ENCODE data around the gene BZW1. TPM values are rescaled to one million over a fixed set of nuclear protein-coding genes. Genes with fewer than 3 reads are reported as not detected.

Gene BZW1
- total RNA-seq, 3 donors from 2014 or later (not counting 1 experiment from before 2014, with no cell fraction given) = 393 to 417 (median 411) TPM

GRCh38 chr2:200863782-200864175, 52.1 kb downstream of the BZW1 start:
- H3K27ac ChIP-seq (ENCODE audit: low read length) = peak overlapping the region; percentile 99
- H3K4me1 Mint-ChIP-seq = peaks cover 48 to 59% of the 10 kb centered on the region in 2 donors
- no peaks in the 10 kb centered on the region for H3K27me3 Mint-ChIP-seq (ENCODE audit: low read depth in 2 of 2)
- H3K36me3 ChIP-seq (ENCODE audit: control insufficient read depth, insufficient read depth, low read length) = peaks cover 29% of the 10 kb centered on the region
- peak overlapping the region; percentile 93 for H3K4me3 Mint-ChIP-seq
- H3K27me3 ChIP-seq (ENCODE audit: control insufficient read depth, insufficient read depth, low read length) = no peaks in the 10 kb centered on the region
- H3K27ac Mint-ChIP-seq = peak overlapping the region; percentile 92 to 99
- ATAC-seq (peak in 2 of 3 donors; percentile 2 to 5), DNase-seq (no peak)
- H3K9me3 Mint-ChIP-seq = no peaks in the 10 kb centered on the region
- H3K4me3 ChIP-seq (ENCODE audit: low read length) = peak overlapping the region; percentile 95
- under 1% methylated on average over 19 of the region's 19 CpGs for WGBS (ENCODE audit: insufficient coverage)
- TF ChIP-seq CTCF (IDR thresholded peaks at IDR 0.05) = no peak
- H3K36me3 Mint-ChIP-seq = peaks cover 36% of the 10 kb centered on the region
- intact Hi-C loops (cut with micrococcal nuclease) = loop anchor here (1.0 to 5.0 kb wide), 5 partner anchors 52 to 399 kb away; partner anchors contain the start of genes BZW1, CASP8, CFLAR and SGO2
- peaks cover 20% of the 10 kb centered on the region for H3K4me1 ChIP-seq (ENCODE audit: control insufficient read depth, insufficient read depth, low read length)
- no peaks in the 10 kb centered on the region for H3K9me3 ChIP-seq (ENCODE audit: control insufficient read depth, insufficient read depth, low read length)

- 2% methylated on average over 89 of the region's 89 CpGs for WGBS (ENCODE audit: insufficient coverage)
- Mint-ChIP-seq H3K4me3 (peak within 1 kb of the TSS; percentile 93), H3K4me1 (peaks cover 45 to 58% of the 10 kb centered on the region in 2 donors), H3K27ac (peak within 1 kb of the TSS; percentile 92 to 99), H3K36me3 (peaks cover 33% of the 10 kb centered on the region), H3K9me3 (no peaks in the 10 kb centered on the region), H3K27me3 (ENCODE audit: low read depth in 2 of 2) (no peaks in the 10 kb centered on the region)
- TF ChIP-seq CTCF (IDR thresholded peaks at IDR 0.05) = no peak
- Histone ChIP-seq H3K9me3 (ENCODE audit: control insufficient read depth, insufficient read depth, low read length) (no peaks in the 10 kb centered on the region), H3K27me3 (ENCODE audit: control insufficient read depth, insufficient read depth, low read length) (no peaks in the 10 kb centered on the region), H3K4me1 (ENCODE audit: control insufficient read depth, insufficient read depth, low read length) (peaks cover 23% of the 10 kb centered on the region), H3K36me3 (ENCODE audit: control insufficient read depth, insufficient read depth, low read length) (peaks cover 23% of the 10 kb centered on the region), H3K27ac (ENCODE audit: low read length) (peak within 1 kb of the TSS; percentile 99), H3K4me3 (ENCODE audit: low read length) (peak within 1 kb of the TSS; percentile 95)
- DNase-seq = peak; percentile 93 to 98
- peak; percentile 76 to 92 (median 82) for ATAC-seq
- intact Hi-C loops (cut with micrococcal nuclease) = loop anchor here (1.0 to 5.0 kb wide), 5 partner anchors 53 to 398 kb away; partner anchors contain the start of genes BZW1, CASP8, CFLAR and SGO2
Measured at GRCh38 chr2:200864176-200865034, 52.7 kb downstream of the BZW1 start, which contains the start of gene CLK1. Gene CLK1 (minus strand): TSS chr2:200864658. CDS start chr2:200861862, 2,796 bp downstream.

GRCh38 chr2:200869014-200869413, 57.3 kb downstream of the BZW1 start:
- DNase-seq = no peak
- ATAC-seq = no peak
- Histone ChIP-seq H3K36me3 (ENCODE audit: control insufficient read depth, insufficient read depth, low read length) (peaks cover 23% of the 10 kb centered on the region), H3K4me1 (ENCODE audit: control insufficient read depth, insufficient read depth, low read length) (peaks cover 17% of the 10 kb centered on the region), H3K27me3 (ENCODE audit: control insufficient read depth, insufficient read depth, low read length) (no peaks in the 10 kb centered on the region), H3K27ac (ENCODE audit: low read length) (no peak overlapping the region), H3K4me3 (ENCODE audit: low read length) (no peak overlapping the region), H3K9me3 (ENCODE audit: control insufficient read depth, insufficient read depth, low read length) (no peaks in the 10 kb centered on the region)
- Mint-ChIP-seq H3K27ac (peak overlapping the region in 1 of 2 donors; percentile 50), H3K9me3 (no peaks in the 10 kb centered on the region), H3K4me1 (peaks cover 11 to 26% of the 10 kb centered on the region in 2 donors), H3K4me3 (no peak overlapping the region), H3K27me3 (ENCODE audit: low read depth in 2 of 2) (no peaks in the 10 kb centered on the region), H3K36me3 (peaks cover 2% of the 10 kb centered on the region)
- WGBS (ENCODE audit: insufficient coverage) = 88% methylated on average over 2 of the region's 2 CpGs
- no peak for TF ChIP-seq CTCF (IDR thresholded peaks at IDR 0.05)
- intact Hi-C loops (cut with micrococcal nuclease) = no loop called here

Measured in natural killer cell (primary cell).